Small intestine (tissue), 4 donors: ENCODE measurements around the gene DNASE2B. TPM values are rescaled to one million over a fixed set of nuclear protein-coding genes. Genes with fewer than 3 reads are reported as not detected.

Source experiments
- polyA plus RNA-seq, 4 donors: library from polyadenylated mRNA; stranded (reverse) in 3 of 4; unstranded in 1 of 4; fragments of 200-250 nt in 3 of 4; fragments of 120-200 nt in 1 of 4; gene quantifications; one replicate each; pipeline versions ENCODE4 v1.2.1 to v1.2.3, GENCODE V29; 2013
- donor health status: healthy with polysubstance abuse.
- donor health status: Bipolar disorder and iron deficiency.
- donor health status: healthy.

Gene DNASE2B
- polyA plus RNA-seq, 4 donors, result 0.09 to 0.18 TPM; not detected in 2

Other genes starting within 250 kb of the DNASE2B start
- 1 to 10 TPM; 2.2 to 6.2 (median 4.6) TPM for gene SAMD13, start 96.8 kb upstream of the DNASE2B start, polyA plus RNA-seq
- 10 to 100 TPM; 24.3 to 41.1 (median 32.9) TPM for gene RPF1, start 80.8 kb downstream of the DNASE2B start, polyA plus RNA-seq
- gene SPATA1, start 107.9 kb downstream of the DNASE2B start, polyA plus RNA-seq, result 1 to 10 TPM in 1 of 4 donors, under 1 TPM in 1, not detected in 2; 0.79 to 2.7 TPM
- 100 to 1,000 TPM; 163 to 226 (median 213) TPM for gene GNG5, start 108.1 kb downstream of the DNASE2B start, polyA plus RNA-seq
- 10 to 100 TPM in 1 of 4 donors, 1 to 10 TPM in 3; 4.5 to 29.3 (median 7.3) TPM for gene CTBS, start 176.0 kb downstream of the DNASE2B start, polyA plus RNA-seq